Neuron (in vitro differentiated cells): ENCODE results near the gene TBC1D16.

ENCODE experiments used
- H2AFZ ChIP-seq: one replicate; pipeline ENCODE4 v1.6.1; 2013; ENCODE audit warnings: low read depth, mild to moderate bottlenecking, inconsistent platforms, low read length, moderate library complexity
- H3K27me3 ChIP-seq: one replicate; pipeline ENCODE4 v1.6.1; 2013; ENCODE audit warnings: low read length; ENCODE audit not compliant: insufficient read depth
- H3K36me3 ChIP-seq: one replicate; pipeline ENCODE4 v1.6.1; 2013; ENCODE audit warnings: low read length; ENCODE audit not compliant: insufficient read depth
- H3K4me1 ChIP-seq: one replicate; pipeline ENCODE4 v1.6.1; 2013; ENCODE audit warnings: low read length; ENCODE audit not compliant: insufficient read depth
- H3K4me3 ChIP-seq: 2 replicates; pipeline ENCODE4 v1.5.1; 2013; ENCODE audit warnings: mild to moderate bottlenecking, low read length, moderate library complexity
- H3K9me3 ChIP-seq: one replicate; pipeline ENCODE4 v1.6.1; 2013; ENCODE audit warnings: low read length

The TBC1D16 gene

GRCh38 chr17:80027043-80027435 is 8.6 kb downstream of the TBC1D16 start:
- Histone ChIP-seq H3K4me3 (no peak overlapping the region), H3K9me3 (peaks cover 3% of the 10 kb centered on the region), H2AFZ (no peak overlapping the region), H3K36me3 (peaks cover 9% of the 10 kb centered on the region), H3K27me3 (no peaks in the 10 kb centered on the region), H3K4me1 (no peaks in the 10 kb centered on the region)

GRCh38 chr17:80026359-80027042 is 9.2 kb downstream of the TBC1D16 start:
- H2AFZ ChIP-seq, result no peak overlapping the region
- peaks cover 5% of the 10 kb centered on the region for H3K9me3 ChIP-seq
- H3K27me3 ChIP-seq, result no peaks in the 10 kb centered on the region
- H3K4me1 ChIP-seq, result no peaks in the 10 kb centered on the region
- H3K36me3 ChIP-seq, result peaks cover 9% of the 10 kb centered on the region
- no peak overlapping the region for H3K4me3 ChIP-seq

DNA sequence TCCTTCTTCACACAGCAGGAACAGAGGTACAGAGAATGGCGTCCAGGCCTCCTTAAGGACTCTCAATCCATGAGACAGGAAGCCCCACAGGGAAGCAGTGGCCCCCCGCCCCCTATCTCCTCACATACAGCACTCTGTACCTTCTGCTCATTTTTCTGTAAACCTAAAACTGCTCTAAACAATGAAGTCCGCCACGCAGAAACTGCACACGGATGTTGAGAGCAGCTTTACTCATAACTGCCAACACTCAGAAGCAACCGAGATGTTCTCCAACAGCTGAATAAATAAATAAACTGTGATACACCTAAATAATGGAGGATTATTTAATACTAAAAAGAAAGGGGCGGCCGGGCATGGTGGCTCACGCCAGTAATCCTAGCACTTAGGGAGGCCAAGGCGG is 9.9 kb downstream of the TBC1D16 start:
- no peak overlapping the region for H3K4me3 ChIP-seq
- no peaks in the 10 kb centered on the region for H3K4me1 ChIP-seq
- peaks cover 9% of the 10 kb centered on the region for H3K36me3 ChIP-seq
- H3K27me3 ChIP-seq, result no peaks in the 10 kb centered on the region
- no peak overlapping the region for H2AFZ ChIP-seq
- H3K9me3 ChIP-seq, result peaks cover 6% of the 10 kb centered on the region

DNA sequence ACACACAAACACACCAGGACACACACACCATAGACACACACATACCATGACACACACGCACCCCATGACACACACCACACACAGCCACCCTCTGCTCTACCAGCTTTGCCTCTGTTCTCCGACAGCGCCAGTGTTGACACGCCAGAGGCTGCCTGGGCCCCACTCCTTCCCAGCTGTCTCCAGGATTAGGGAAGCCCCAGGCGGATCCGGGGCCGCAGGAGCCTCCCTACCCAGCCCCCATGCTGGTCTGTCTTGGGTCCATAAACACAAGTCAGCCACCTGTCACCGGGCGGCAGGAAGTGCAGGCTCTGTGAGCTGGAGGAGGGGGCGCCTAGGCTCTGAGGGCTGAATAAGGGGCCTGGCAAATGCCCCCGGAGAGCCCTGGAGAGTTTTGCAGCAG is 10.5 kb downstream of the TBC1D16 start:
- H3K4me3 ChIP-seq, result no peak overlapping the region
- H3K27me3 ChIP-seq, result no peaks in the 10 kb centered on the region
- peaks cover 9% of the 10 kb centered on the region for H3K36me3 ChIP-seq
- no peaks in the 10 kb centered on the region for H3K4me1 ChIP-seq
- peaks cover 3% of the 10 kb centered on the region for H3K9me3 ChIP-seq
- H2AFZ ChIP-seq, result no peak overlapping the region

DNA sequence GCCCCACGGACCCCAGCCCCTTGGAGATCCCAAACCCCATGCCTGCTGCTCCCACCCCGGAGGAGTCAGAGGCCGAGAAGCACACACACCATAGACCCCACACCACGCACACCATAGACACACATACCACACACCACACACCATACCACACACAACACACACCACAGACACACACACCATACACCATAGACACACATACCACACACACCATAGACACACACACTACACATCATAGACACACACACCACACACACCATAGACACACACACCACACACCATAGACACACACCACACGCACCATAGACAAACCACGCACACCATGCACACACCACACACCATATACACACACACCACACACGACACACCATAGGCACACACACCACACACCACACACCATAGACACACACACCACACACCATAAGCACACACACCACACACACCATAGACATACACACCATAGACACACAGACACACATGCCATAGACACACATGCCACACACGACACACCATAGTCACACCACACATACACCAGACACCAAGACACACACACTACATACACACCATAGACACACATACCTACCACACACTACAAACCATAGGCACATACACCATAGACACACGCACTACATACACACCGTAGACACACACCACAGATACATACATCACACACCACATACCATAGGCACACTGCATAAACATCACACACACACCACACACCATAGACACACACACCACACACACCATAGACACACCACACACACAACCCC is 11.3 kb downstream of the TBC1D16 start:
- Histone ChIP-seq H3K9me3 (peaks cover 3% of the 10 kb centered on the region), H2AFZ (no peak overlapping the region), H3K4me3 (no peak overlapping the region), H3K4me1 (no peaks in the 10 kb centered on the region), H3K36me3 (peaks cover 9% of the 10 kb centered on the region), H3K27me3 (no peaks in the 10 kb centered on the region)

- Histone ChIP-seq H3K27me3 (no peaks in the 10 kb centered on the region), H3K4me1 (no peaks in the 10 kb centered on the region), H3K4me3 (no peak overlapping the region), H3K9me3 (peaks cover 3% of the 10 kb centered on the region), H2AFZ (no peak overlapping the region), H3K36me3 (peaks cover 11% of the 10 kb centered on the region)
Measured at GRCh38 chr17:80023481-80024205, 12.0 kb downstream of the TBC1D16 start.

DNA sequence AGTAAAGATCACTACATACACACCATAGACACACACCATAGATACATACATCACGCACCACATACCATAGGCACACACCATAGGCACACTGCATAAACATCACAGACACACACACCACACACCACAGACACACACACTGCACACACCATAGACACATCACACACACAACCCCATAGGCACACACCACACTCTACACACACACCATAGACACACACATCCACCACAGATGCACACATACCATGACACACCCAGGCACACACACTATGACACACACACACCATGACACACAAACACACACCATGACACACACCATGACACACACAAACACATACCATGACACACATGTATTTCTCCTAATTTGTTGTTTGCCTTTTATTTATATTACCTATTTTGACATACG is 14.1 kb downstream of the TBC1D16 start:
- Histone ChIP-seq H3K9me3 (peaks cover 3% of the 10 kb centered on the region), H3K27me3 (no peaks in the 10 kb centered on the region), H3K4me3 (no peak overlapping the region), H2AFZ (no peak overlapping the region), H3K4me1 (no peaks in the 10 kb centered on the region), H3K36me3 (peaks cover 5% of the 10 kb centered on the region)

DNA sequence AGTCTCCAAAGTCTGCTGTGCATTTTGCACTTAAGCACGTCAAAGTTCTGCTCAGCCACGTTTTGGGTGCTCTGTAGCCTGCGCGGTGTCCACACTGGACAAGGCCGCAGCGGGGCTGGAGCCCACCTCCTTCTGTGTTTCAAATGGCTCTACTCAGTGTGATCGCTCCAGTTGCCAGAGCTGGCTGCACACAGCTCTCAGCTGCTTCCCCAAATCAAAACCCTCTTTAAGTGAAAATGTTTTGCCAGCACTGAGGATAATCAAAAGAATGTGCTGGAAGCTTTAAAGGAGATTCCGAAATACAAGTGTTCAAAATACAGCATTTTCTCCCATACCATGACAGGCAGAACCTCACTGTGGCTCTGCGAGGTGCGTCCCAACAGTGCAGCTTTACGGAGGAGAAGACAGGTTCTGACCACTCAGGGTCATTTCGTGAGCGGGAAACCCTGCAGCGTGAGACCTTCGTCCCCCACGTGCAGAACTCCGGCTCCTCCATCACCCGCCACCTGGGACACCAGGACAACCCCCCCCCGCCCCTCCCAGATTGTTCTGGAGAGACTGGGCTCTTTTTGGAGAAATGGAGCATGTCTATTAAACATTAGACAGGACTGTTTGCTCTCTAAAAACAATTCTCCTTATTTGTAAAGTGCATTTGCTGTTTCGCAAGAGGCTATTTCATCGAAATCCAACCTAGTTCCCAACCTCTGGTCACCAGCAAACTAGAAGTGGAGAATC is 16.6 kb downstream of the TBC1D16 start:
- Histone ChIP-seq H3K9me3 (peaks cover 3% of the 10 kb centered on the region), H2AFZ (no peak overlapping the region), H3K27me3 (no peaks in the 10 kb centered on the region), H3K4me1 (no peaks in the 10 kb centered on the region), H3K36me3 (peaks cover 5% of the 10 kb centered on the region), H3K4me3 (no peak overlapping the region)

GRCh38 chr17:80017226-80018010 is 18.3 kb downstream of the TBC1D16 start:
- Histone ChIP-seq H2AFZ (no peak overlapping the region), H3K4me1 (peaks cover 11% of the 10 kb centered on the region), H3K9me3 (peaks cover 3% of the 10 kb centered on the region), H3K4me3 (no peak overlapping the region), H3K27me3 (no peaks in the 10 kb centered on the region), H3K36me3 (peaks cover 9% of the 10 kb centered on the region)

DNA sequence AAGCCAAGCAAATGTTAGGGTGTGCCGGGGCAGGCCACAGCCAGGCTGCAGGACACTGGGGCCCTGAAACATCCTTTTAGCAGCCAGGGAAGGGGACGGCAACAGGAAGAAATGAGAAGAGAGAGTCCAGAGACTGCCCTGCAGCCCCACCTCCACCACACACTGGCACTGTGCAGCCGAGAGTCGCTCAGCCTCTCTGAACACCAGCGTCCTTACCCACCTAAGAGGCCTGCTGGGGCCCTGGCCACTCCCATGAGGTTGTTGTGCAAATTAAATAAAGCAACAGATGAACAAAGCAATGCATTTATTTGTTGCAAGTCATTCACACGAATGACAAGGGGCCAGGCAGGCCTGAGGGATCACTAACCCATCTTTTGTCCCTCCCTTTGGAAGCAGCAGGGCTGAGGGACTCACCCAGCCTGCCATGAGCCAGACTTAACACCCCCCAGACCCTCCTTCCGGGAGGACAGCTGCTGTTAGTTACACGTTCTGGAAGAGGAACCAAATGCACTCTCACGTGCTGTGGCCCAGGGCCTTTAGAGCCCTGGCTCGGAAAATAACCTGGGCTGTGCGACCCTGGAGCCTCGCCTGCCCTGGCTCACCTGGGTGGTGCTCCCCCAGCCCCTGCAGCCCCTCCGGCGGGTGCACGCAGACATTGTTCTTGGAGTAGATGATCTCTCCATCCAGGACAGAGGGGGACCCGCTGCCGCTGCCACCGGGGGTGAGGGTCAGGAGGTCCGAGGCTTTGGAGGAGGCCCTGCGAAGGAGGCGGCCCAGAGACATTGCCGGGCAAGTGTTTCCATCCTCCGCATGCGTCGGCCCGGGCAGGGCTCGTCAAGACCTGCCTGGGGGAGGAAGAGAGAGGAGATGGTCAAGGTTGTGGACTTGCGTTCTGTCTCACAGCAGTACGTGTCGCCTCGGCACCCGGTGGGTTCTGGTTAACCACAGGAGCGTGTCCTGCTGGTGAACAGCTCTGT is 22.6 kb downstream of the TBC1D16 start:
- Histone ChIP-seq H3K9me3 (no peaks in the 10 kb centered on the region), H2AFZ (no peak overlapping the region), H3K27me3 (no peaks in the 10 kb centered on the region), H3K4me3 (no peak overlapping the region), H3K36me3 (peaks cover 30% of the 10 kb centered on the region), H3K4me1 (peaks cover 11% of the 10 kb centered on the region)

DNA sequence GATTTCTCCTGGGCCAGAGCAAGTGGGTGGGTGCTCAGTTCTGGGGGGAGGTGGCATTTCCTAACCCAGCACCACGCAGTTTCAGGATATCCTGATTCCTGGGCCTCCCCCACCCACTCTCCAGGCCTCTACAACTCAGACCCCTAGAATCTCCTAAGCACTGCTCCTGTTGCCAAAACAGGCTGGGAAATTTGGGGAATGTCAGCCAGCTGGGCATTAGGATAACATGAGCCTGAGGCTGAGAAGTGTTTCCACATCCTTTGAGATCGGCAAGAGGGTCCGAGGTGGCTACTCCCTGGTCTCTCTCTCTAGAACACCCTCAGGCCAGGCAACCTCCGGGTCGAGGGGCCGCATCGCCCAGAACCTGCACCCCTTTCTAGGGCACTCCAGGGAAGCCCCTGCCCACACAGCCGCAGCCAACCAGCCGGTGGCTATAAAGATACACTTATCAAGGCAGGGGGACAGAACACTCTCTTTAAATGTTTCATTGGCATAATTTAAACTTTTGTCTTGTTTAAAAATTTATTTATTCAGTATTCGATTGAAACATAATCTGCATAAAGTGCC is 23.6 kb downstream of the TBC1D16 start:
- no peaks in the 10 kb centered on the region for H3K9me3 ChIP-seq
- no peak overlapping the region for H3K4me3 ChIP-seq
- H3K36me3 ChIP-seq, result peaks cover 32% of the 10 kb centered on the region
- H3K4me1 ChIP-seq, result peaks cover 11% of the 10 kb centered on the region
- H2AFZ ChIP-seq, result no peak overlapping the region
- H3K27me3 ChIP-seq, result no peaks in the 10 kb centered on the region
